Common myeloid progenitor, CD34-positive (primary cell): ENCODE measurements around the gene ASPG.

Experiments
- CTCF ChIA-PET: fragments of 350-600 bp; sonication (Branson Sonifier 250); formaldehyde crosslinking; loops from one replicate; lab custom pipeline; 2021; ENCODE audit warnings: antibody characterized with exemption; lab: Charles Lee
- POLR2A ChIA-PET: fragments of 350-600 bp; sonication (Branson Sonifier 250); formaldehyde crosslinking; loops from one replicate; lab custom pipeline; 2021; ENCODE audit warnings: antibody characterized with exemption; lab: Charles Lee
- DNase-seq, 3 donors: peaks; one replicate each; pipeline versions ENCODE4 v3.0.0 to v3.0.0-alpha.2; 2013
- H3K27ac ChIP-seq, 2 experiments: 1 replicate in 1 of 2; 2 replicates in 1 of 2; pipeline ENCODE4 v1.7.0; 2013; ENCODE audit warnings: inconsistent platforms in 2 of 2, low read length in 2 of 2, mild to moderate bottlenecking in 2 of 2, low read depth in 1 of 2, moderate library complexity in 1 of 2; ENCODE audit not compliant: severe bottlenecking in 2 of 2, insufficient read depth in 1 of 2, poor library complexity in 1 of 2
- H3K27me3 ChIP-seq, 5 experiments: replicated peaks in 2 of 5; 1 replicate in 3 of 5; 2 replicates in 2 of 5; pipeline versions ENCODE4 v1.6.1 to v1.7.0; 2013; ENCODE audit warnings: low read length in 4 of 5, mild to moderate bottlenecking in 2 of 5, moderate library complexity in 2 of 5, inconsistent platforms in 1 of 5; ENCODE audit not compliant: insufficient read depth in 5 of 5, control insufficient read depth in 4 of 5
- H3K36me3 ChIP-seq, 4 experiments: 1 replicate in 2 of 4; 2 replicates in 2 of 4; pipeline versions ENCODE4 v1.6.1 to v1.7.0; 2013; ENCODE audit warnings: low read length in 3 of 4, control low read depth in 1 of 4, mild to moderate bottlenecking in 1 of 4; ENCODE audit not compliant: control insufficient read depth in 4 of 4, insufficient read depth in 4 of 4
- H3K4me1 ChIP-seq, 4 experiments: 1 replicate in 3 of 4; 2 replicates in 1 of 4; pipeline versions ENCODE4 v1.6.1 to v1.7.1; 2013; ENCODE audit warnings: low read length in 3 of 4, mild to moderate bottlenecking in 3 of 4, control low read depth in 1 of 4, inconsistent platforms in 1 of 4, moderate library complexity in 1 of 4; ENCODE audit not compliant: control insufficient read depth in 4 of 4, insufficient read depth in 4 of 4; ENCODE audit errors: control extremely low read depth in 1 of 4
- H3K4me3 ChIP-seq, 7 experiments: 1 replicate in 4 of 7; 2 replicates in 3 of 7; pipeline versions ENCODE4 v1.5.1 to v1.7.0; 2013; ENCODE audit warnings: mild to moderate bottlenecking in 7 of 7, low read length in 6 of 7, moderate library complexity in 6 of 7, inconsistent platforms in 2 of 7, low read depth in 2 of 7, control low read depth in 1 of 7; ENCODE audit not compliant: insufficient read depth in 4 of 7, control insufficient read depth in 1 of 7; ENCODE audit errors: extremely low read depth in 1 of 7
- H3K9me3 ChIP-seq, 5 experiments: 1 replicate in 4 of 5; 2 replicates in 1 of 5; pipeline versions ENCODE4 v1.6.1 to v1.7.1; 2013; ENCODE audit warnings: low read length in 4 of 5, mild to moderate bottlenecking in 2 of 5, inconsistent platforms in 1 of 5, low read depth in 1 of 5, moderate library complexity in 1 of 5; ENCODE audit not compliant: control insufficient read depth in 4 of 5, insufficient read depth in 2 of 5; ENCODE audit errors: control extremely low read depth in 1 of 5
- WGBS: methylation state at CpG from one replicate; pipeline ENCODE4 v1.1.5; 2013; ENCODE audit not compliant: insufficient coverage; 5-methylcytosine and 5-hydroxymethylcytosine counted together

The ASPG gene

GRCh38 chr14:104054222-104054905 is 31.1 kb upstream of the ASPG start:
- CTCF ChIA-PET = no interaction called here
- H3K9me3 ChIP-seq = no peaks in the 10 kb centered on the region
- no peak overlapping the region for H3K27ac ChIP-seq
- no peak overlapping the region for H3K4me3 ChIP-seq
- DNase-seq = no peak
- H3K27me3 ChIP-seq = peaks cover 0 to 16% (median 4%) of the 10 kb centered on the region in 5 experiments
- POLR2A ChIA-PET = interaction anchor here (0.6 kb wide), 1 partner anchor 225 kb away, joined by 4 read pairs; no protein-coding TSS in a partner anchor
- WGBS = 89% methylated on average over 16 of the region's 16 CpGs
- no peaks in the 10 kb centered on the region for H3K36me3 ChIP-seq
- no peaks in the 10 kb centered on the region for H3K4me1 ChIP-seq

GRCh38 chr14:104062281-104062680 is 23.2 kb upstream of the ASPG start:
- no peak overlapping the region for H3K4me3 ChIP-seq

GRCh38 chr14:104064003-104064402 is 21.5 kb upstream of the ASPG start:
- H3K9me3 ChIP-seq = peaks cover 0 to 13% (median 8%) of the 10 kb centered on the region in 5 experiments
- ChIA-PET POLR2A (no interaction called here), CTCF (no interaction called here)
- H3K27ac ChIP-seq = no peak overlapping the region
- no peak for DNase-seq
- H3K4me3 ChIP-seq = no peak overlapping the region
- no peaks in the 10 kb centered on the region for H3K36me3 ChIP-seq
- H3K27me3 ChIP-seq = peaks cover 0 to 10% (median 2%) of the 10 kb centered on the region in 5 experiments
- WGBS = 99% methylated on average over 9 of the region's 10 CpGs
- no peaks in the 10 kb centered on the region for H3K4me1 ChIP-seq

More at GRCh38 chr14:104062281-104062680, 23.2 kb upstream of the ASPG start:
- Histone ChIP-seq H3K4me1 (no peaks in the 10 kb centered on the region), H3K9me3 (peaks cover 0 to 10% (median 8%) of the 10 kb centered on the region in 5 experiments), H3K27me3 (peaks cover 0 to 9% (median 4%) of the 10 kb centered on the region in 5 experiments), H3K36me3 (no peaks in the 10 kb centered on the region), H3K27ac (no peak overlapping the region)
- no peak for DNase-seq
- no CpG with 5 or more reads among the region's 1 CpG for WGBS
- CTCF ChIA-PET = no interaction called here
- POLR2A ChIA-PET = no interaction called here

- ChIA-PET CTCF (no interaction called here), POLR2A (no interaction called here)
- Histone ChIP-seq H3K27me3 (peaks cover 0 to 10% (median 2%) of the 10 kb centered on the region in 5 experiments), H3K4me1 (no peaks in the 10 kb centered on the region), H3K9me3 (peaks cover 0 to 13% (median 8%) of the 10 kb centered on the region in 5 experiments), H3K27ac (no peak overlapping the region), H3K4me3 (no peak overlapping the region), H3K36me3 (no peaks in the 10 kb centered on the region)
- 94% methylated on average over 5 of the region's 5 CpGs for WGBS
- no peak for DNase-seq
Measured at GRCh38 chr14:104066279-104066678, 19.2 kb upstream of the ASPG start.

GRCh38 chr14:104066719-104067295 is 18.7 kb upstream of the ASPG start:
- no peaks in the 10 kb centered on the region for H3K36me3 ChIP-seq
- ChIA-PET CTCF (no interaction called here), POLR2A (no interaction called here)
- H3K27me3 ChIP-seq = peaks cover 0 to 10% (median 2%) of the 10 kb centered on the region in 5 experiments
- H3K4me1 ChIP-seq = no peaks in the 10 kb centered on the region
- no peak overlapping the region for H3K4me3 ChIP-seq
- 100% methylated on average over 1 of the region's 4 CpGs for WGBS
- peaks cover 0 to 13% (median 8%) of the 10 kb centered on the region in 5 experiments for H3K9me3 ChIP-seq
- H3K27ac ChIP-seq = no peak overlapping the region
- DNase-seq = no peak

GRCh38 chr14:104069541-104069940 is 16.0 kb upstream of the ASPG start:
- peaks cover 0 to 10% (median 2%) of the 10 kb centered on the region in 5 experiments for H3K27me3 ChIP-seq
- POLR2A ChIA-PET = no interaction called here
- WGBS = 83% methylated on average over 1 of the region's 7 CpGs
- H3K4me3 ChIP-seq = no peak overlapping the region
- H3K36me3 ChIP-seq = no peaks in the 10 kb centered on the region
- no peaks in the 10 kb centered on the region for H3K4me1 ChIP-seq
- no peak for DNase-seq
- peaks cover 0 to 21% (median 15%) of the 10 kb centered on the region in 5 experiments for H3K9me3 ChIP-seq
- H3K27ac ChIP-seq = no peak overlapping the region
- CTCF ChIA-PET = interaction anchor here (0.9 kb wide), 1 partner anchor 262 kb away, joined by 3 read pairs; no protein-coding TSS in a partner anchor

GRCh38 chr14:104072586-104072985 is 12.9 kb upstream of the ASPG start:
- peaks cover 0 to 12% (median 6%) of the 10 kb centered on the region in 5 experiments for H3K9me3 ChIP-seq
- H3K4me1 ChIP-seq = no peaks in the 10 kb centered on the region
- ChIA-PET POLR2A (interaction anchor here (0.6 kb wide), 1 partner anchor 469 kb away, joined by 4 read pairs; no protein-coding TSS in a partner anchor), CTCF (no interaction called here)
- peak in 1 of 3 donors; percentile 34 for DNase-seq
- WGBS = 67% methylated on average over 3 of the region's 3 CpGs
- H3K36me3 ChIP-seq = no peaks in the 10 kb centered on the region
- H3K4me3 ChIP-seq = no peak overlapping the region
- H3K27me3 ChIP-seq = peaks cover 0 to 4% (median 2%) of the 10 kb centered on the region in 5 experiments
- H3K27ac ChIP-seq = no peak overlapping the region
